GM21737 (cell line): ENCODE results near the gene PEAR1.

Experiments used
- ATAC-seq: cut with Tn5 transposase; IDR thresholded peaks from one replicate; pipeline ENCODE4 v1.9.1; 2021; ENCODE audit warnings: mild to moderate bottlenecking, moderate library complexity; ENCODE audit not compliant: unreplicated experiment

The PEAR1 gene, protein sequence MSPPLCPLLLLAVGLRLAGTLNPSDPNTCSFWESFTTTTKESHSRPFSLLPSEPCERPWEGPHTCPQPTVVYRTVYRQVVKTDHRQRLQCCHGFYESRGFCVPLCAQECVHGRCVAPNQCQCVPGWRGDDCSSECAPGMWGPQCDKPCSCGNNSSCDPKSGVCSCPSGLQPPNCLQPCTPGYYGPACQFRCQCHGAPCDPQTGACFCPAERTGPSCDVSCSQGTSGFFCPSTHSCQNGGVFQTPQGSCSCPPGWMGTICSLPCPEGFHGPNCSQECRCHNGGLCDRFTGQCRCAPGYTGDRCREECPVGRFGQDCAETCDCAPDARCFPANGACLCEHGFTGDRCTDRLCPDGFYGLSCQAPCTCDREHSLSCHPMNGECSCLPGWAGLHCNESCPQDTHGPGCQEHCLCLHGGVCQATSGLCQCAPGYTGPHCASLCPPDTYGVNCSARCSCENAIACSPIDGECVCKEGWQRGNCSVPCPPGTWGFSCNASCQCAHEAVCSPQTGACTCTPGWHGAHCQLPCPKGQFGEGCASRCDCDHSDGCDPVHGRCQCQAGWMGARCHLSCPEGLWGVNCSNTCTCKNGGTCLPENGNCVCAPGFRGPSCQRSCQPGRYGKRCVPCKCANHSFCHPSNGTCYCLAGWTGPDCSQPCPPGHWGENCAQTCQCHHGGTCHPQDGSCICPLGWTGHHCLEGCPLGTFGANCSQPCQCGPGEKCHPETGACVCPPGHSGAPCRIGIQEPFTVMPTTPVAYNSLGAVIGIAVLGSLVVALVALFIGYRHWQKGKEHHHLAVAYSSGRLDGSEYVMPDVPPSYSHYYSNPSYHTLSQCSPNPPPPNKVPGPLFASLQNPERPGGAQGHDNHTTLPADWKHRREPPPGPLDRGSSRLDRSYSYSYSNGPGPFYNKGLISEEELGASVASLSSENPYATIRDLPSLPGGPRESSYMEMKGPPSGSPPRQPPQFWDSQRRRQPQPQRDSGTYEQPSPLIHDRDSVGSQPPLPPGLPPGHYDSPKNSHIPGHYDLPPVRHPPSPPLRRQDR

DNA sequence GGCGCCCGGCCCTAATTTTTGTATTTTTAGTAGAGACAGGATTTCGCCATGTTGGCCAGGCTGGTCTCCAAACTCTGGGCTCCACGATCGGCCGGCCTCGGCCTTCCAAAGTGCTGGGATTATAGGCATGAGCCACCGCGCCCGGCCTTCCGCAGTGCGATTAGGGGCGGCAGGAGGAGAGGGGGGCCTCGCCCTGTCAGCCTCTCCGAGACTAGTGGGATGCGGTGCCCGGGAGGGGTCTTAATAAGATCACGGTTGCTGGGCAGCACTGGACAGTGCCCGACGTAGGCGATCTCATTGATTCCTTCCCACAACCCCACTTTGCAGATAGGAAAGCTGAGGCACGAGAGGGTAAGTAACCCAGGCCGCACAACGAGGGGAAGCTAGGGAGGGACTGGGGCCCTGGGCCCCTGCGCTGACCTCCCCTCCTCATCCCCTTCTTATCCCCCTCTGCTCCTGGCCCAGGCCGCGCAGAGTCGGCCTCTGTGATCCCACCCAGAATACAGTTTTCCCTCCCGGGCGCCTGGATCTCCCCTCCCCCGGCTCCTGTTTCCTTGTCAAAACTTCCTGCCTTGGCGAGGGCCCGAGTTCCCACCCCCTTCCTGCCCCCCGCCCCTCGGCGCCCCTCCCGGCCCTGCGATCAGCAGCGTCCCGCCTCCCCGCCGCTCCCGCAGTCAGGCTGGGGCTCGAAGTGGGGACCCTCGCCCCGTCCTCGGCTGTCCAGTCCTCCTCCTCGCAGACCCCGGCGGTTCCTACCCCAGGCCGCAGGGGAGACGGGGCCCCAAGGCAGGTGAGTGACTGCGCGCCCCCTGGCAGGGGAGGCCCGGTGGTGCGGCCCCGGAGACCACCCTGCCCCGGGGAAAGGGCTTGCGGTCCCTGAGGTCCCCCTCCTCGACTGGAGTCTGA, at the start of gene PEAR1:
TSS of gene PEAR1 (plus strand) at position 671 of the 906 bp plus-strand sequence. CDS start 10,209 bp downstream, outside the sequence.
- no peak for ATAC-seq

DNA sequence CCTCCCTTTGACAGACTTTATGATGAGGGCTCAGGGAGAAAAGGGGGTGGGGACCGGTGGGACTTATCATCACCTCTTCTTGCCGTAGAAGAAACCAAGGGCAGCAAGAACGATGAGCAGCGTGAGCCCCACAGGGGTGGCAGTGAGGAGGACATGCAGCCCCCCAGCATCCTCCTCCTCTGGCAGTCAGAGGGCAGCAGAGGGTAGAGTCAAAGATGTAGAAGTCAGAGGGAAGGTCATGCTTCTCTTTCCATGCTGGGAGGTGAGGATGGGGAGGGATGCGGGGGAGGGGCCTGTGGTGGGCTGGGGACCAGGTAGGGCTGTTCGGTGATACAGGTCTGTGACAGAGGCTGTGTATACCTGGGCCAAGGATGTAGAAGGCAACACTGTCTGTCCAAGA, 49.4 kb upstream of the PEAR1 start:
- no peak for ATAC-seq

DNA sequence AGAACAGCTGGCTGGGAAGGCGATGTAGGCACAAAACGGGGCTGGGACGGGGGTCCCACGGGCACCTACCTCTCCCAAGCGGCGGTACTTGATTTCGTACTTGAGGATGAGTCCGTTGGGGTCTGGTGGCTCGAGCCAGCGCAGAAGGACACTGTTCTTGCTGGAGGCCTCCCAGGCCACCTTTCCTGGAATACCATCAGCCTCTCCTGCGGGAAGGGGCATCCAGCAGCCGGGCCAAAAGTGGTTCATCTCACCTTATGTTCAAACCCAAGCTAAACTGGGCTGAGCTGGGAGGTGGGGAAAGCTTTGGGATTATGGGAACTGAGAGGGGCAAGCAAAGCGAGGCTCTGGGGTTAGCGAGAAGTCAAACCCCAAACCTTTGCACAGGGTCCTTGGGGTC, 48.9 kb upstream of the PEAR1 start:
- ATAC-seq = no peak

DNA sequence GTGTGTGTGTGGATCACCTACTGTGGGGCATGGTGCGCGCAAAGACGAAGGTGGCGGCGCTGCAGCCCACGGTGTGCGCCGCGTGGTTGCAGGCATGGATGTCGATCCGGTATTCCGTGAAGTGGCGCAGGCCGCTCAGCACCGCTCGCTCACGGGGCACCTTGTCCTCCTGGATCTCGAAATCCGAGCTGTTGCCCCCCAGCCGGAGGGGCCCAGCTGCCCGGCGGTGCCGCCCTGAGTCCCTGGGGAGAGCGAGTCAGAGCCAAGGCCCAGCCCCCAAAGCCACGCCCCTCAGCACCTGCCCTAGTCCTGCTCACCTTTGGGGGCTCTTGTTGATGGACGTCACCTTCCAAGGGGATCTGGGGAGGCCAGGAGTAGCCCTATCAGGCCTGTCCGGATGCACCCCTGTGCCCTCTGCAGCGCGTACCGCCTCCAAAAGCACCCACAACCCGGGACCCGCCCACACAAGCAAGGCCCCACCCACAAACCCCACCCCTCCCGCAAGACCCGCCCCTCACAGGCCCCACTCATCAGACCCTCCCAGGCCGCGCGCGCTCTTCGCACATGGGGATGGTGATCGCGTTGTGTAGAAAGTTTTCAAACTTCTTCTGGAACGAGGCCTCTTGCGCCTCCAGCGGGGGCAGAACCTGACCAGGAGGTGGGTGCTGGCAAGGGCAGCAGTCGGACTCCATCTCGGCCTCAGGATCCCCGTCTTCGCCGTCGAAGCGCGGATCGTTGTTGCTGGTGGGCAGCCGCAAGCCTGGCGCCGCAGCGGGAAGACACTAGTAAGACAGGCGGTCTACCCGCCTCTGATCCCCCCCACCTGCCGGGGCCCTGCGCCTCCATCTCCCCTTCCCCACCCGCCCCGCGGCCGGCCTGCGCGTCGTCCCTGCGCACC, 48.2 kb upstream of the PEAR1 start:
- no peak for ATAC-seq

DNA sequence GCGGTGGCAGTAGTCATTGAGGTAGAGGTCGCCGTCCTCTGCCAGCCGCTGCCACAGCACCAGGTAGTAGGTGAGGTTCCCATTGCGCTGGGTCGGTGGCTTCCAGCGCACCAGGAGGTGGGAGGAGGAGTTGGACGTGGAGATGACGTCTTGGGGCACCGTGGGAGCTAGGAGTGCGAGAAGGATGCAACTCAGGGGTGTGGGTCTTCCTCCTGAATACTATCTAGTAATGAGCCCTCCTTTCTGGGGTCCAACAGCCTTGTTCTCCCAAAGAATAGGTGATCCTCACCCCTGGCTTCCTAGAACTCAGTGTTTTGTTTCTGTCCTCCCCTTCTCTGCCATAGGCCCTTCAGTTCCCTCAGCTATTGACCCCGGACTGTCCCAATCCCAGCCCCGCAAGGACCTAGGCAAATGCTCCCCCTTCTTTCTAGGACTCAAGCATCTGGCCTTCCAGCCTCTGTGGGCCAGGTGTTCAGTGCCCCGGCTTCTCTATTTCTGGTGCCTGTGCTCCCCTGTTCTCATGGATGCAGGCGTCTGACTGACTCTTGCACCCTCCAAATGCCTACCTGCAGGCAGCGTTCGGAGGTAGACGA, 47.5 kb upstream of the PEAR1 start:
- ATAC-seq = no peak

DNA sequence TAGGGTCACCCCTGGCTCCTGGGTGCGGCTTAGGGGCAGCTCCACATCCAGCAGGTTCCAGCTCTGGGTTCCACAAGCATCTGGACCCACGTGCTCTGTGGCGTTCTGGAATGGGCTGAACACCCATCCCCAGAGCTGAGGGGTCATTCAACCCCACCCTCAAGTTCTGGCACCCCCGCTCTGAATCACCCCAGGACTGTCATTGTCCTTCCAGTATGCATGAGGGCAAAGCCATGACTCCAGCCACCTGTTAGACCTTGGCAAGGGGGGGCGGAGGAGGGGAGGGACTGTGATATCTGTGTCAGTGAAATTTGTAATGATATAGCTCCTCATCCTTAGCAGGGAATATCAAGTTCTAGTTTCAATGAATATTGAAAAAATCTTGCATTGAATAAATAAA, 46.9 kb upstream of the PEAR1 start:
- ATAC-seq = no peak

DNA sequence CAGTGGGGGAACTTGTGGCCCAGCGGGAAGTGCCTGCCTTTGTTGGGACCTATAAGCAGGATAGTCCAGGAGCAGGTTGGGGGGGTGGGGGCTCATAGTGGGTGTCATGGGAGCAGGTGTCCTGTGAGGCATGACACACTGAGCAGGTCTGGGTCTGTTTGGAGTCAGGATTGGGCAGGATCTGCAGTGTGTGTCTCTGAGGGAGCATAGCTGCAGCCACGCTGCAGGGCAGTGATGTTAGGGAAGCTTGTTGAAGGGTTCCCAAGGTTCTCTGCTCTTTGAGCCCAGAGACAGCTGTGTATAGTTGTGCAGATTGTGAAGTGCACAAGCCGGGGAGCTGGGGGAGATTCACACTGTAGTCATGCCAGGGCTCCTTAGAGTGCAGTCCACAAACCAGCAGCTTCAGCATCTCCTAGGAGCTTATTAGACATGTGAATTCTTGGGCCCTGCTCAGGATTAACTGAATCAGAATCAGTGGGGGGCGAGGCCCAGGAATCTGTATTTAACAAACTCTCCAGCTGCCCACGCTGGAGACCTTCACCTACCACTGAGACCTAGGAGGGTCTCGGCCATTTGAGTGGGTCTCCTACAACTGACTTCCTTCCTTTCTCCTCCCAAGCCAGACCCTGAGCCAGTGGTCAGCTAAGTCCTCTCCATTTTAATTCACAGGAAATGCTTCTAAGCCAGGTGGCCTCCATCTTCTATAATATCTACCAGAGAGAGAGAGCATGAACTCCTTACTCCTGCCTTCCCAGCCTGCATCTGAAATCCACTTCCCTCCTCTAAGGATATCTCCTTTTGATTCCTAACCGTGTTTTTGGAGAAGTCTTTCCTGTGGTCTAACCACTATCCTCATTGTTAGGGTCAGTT, 45.7 kb upstream of the PEAR1 start:
- no peak for ATAC-seq

DNA sequence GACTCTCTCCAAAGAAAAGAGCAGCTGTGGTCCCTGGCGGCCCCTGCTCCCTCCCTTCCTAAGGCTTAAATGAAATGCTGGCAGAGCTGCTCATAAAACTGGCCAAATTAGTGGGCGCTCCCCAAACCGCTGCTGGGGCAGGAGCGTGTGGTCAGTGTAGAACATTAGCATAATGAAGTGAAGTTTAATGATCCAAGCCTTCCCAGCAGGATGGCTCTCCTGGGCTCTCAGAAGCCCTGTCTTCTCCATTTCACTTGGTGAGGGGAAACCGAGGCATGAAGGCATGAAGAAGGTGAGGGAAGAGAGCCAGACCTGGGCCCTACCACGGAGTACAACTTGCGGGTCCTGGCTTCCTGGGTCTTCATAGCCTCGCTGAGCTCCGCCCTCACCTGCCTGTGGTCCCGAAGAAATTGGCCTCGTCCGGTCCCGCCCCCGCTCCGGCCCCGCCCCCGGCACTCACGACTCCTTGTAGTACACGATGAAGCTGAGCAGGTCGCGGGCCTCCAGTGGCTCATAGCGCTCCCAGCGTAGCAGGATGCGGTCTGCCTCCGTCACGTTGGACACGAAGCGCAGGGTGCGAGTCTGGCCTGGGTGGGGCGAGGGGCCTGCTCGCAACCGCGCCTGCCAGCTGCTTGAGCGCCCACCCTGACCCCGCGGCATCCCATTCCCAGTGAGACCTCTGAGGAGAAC, 44.9 kb upstream of the PEAR1 start:
- no peak for ATAC-seq

DNA sequence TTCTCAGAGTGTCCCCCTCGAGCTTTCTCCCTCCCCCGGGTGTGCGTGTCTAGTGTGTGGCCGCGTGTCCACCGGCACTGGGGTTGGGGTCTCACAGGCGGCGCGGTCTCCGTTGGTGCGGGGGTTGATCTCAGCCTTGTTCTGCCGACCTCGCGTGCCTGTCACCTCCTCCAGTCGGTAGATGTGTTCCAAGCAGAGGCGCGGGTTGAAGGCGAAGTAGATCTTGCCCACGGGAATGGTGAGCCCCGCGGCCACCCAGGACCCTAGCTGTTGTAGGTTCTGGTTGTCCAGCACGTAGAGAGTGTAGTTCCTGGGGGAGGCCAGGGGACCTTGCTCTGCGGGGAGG, 44.4 kb upstream of the PEAR1 start:
- ATAC-seq = no peak

DNA sequence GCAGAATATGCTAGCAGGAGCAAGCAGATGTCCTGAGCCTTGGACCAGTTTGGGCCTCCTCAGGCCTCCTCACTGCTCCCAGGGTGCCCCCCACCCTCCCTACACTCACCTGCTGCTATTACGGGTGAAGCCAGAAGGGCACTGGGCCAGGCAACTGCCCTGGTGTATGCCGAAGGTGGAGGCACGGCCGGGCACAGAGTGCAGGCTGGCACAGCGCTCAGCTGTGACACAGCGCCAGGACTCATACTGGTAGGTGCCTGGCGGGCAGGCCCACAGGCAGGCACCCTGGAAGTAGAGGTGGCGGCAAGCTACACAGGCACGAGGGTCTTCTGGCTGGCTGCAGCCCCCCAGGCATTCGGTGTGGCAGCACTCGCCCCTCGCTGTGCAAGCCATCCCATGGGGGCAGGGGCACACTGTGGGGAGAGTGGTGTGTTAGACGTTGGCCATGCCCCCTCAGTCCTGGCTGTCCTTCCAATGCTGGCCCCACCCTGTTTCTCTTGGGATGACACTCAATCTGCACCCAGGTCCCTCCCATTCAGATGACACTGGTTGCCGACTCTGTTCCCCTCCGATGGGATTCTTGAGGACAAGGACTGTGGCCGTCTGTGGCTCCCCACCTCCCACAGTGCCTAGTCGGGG, 41.6 kb upstream of the PEAR1 start:
- ATAC-seq = no peak

DNA sequence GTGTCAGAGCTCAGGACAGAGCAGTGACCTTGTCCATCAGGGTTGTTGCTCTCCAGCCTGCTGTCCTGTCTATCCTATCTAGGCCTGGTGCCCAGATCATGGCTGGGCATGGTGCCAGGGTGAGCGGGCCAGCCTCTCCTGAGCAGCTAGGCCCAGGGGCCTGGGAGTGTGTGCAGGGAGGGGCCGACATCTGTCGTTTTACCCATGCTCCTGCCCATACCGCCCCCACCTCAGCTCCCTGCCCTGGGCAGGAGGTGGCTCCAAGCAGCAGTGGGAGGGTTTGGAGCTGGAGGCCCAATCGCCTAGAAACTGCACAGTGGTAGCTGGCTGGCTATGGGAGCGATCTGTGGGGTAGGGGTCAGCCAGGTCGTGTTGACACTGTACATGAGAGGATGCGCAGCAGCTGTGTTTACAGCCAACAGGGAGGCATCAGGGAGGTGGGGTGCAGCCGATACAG, 41.1 kb upstream of the PEAR1 start:
- ATAC-seq = no peak

DNA sequence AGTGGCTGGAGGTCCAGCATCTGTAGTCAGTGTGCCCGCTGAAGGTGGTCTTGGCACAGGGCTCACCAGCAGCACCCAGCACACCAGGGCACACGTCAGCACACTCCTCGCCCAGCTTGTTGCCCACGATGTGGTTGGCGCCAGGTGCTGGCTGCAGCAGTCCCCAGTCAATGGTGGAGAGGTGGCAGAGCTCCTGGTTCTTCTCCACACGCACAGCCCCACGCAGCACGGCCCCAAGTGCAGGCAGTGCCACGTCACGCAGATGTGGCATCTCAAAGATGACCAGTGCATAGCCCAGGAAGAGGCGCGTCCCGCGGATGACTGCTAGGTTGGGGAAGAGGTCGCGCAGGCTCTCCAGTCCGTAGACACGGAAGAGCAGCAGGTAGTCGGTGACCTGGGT, 39.8 kb upstream of the PEAR1 start:
- no peak for ATAC-seq

DNA sequence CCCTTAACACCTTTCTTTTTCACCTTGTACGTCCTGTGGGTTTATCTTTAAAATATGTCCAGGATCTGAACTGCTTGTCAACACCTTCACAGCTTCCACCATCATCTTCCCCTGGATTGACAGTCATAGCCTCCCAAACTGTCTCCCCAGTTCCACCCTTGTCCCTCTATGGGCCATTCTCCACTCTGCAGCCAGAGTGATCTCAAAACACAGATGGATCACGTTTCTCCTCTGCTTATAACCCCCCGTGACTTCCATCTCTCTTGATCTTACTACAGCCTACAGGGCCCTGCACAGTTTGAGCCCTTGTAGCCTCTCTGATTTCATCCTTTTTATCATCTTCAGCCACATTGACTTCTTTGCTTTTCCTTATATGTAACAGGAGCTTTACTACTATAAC, 38.9 kb upstream of the PEAR1 start:
- ATAC-seq = no peak

DNA sequence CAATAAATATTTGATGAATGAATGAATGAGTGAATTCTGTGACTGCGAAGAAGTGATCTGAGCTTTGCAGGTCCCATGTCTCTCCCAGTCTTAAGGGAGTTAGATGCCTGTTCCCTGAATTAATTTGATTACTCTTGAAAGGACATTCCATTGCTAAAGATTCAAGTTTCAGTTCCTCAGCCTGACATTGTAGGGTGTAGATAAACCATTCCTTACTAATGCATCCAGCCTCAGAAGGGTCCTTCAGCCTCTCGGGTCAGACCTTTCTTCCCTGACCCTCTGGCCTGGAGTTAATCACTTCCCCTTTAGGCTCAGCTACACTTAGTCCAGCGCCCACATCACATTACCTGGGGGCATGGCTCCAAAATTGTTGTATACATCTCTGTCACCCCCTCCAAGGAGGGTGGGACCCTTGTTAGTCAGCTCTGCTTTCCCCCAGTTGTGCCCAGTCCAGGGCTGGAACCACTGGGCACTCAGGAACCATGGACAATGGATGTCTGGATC, 37.2 kb upstream of the PEAR1 start:
- ATAC-seq = no peak

DNA sequence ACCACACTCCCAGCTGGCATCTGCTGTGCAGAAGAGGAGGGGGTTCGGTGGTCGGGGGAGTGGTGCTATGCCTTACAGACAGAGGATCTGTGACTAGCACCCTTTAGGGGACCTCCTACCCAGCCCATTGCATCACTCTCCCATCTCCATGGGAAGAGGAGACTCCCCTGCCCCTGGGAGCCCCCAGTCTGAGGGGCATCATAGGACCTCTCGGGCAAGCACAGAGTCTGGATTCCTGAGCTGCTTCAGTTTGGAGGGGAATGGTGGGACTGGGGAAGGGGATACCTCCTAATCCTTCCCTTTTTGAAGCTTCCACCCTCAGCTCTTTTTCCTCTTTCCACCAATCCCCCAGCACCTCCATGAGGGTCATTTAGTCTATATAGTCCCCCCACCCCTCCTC, 36.0 kb upstream of the PEAR1 start:
- ATAC-seq = no peak

DNA sequence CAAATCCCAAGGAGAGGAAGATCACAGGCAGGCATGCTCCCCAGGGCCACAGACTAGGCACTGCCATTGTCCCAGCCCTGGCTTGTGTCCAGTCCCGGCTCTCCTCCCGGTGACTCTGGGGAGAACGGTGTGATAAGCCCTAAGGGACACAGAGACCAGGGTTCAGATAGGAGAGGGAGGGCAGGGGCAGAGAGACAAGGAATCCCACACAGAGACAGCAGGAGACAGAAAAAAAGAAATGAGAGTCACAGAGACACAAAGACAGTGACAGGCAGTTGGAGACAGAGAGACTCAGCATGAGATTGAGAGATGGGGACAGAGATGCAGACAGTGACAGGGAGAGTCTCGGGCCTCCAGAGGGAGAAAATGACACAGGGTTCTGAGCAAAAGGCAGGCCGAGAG, 35.0 kb upstream of the PEAR1 start:
- ATAC-seq = no peak

DNA sequence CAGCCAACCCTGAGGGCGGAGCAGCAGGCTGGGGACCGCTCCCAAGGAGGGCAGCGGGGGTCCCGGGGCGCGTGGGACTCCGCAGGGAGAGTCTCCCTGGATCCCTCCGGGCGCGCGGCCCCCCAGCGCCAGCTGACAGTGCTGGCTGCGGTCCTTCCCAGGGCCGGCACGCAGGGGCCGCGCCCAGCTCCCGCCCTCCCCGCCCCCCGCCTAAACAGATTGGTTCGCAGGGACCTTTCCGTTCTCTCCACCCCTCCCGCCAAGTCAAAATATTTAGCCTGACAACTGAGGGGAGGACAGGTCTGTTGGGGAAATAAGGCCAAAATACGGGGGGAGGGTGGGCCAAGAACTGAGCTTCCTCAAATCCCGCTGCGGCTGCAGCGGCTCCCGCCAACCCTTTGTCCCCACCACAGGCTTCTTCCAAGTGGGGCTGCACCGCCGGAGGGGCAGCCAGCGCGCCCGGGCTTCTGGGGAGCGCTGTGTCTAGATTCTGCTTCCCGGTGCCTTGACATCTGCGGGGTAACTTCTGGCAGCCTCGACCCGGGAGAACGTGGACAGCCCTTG, 34.5 kb upstream of the PEAR1 start, which contains the start of gene INSRR:
TSS of gene INSRR (minus strand) at position 159 of the 564 bp plus-strand sequence. CDS start 496 bp downstream, outside the sequence.
- ATAC-seq = no peak
